Measurements from ENCODE around the gene MCC. TPM values are rescaled to one million over a fixed set of nuclear protein-coding genes. Genes with fewer than 3 reads are reported as not detected.
A peak's percentile ranks its signal among the peaks of the same experiment; 100 is the strongest.

The MCC gene
- total RNA-seq, 1 donor from 2014 or later = 18.9 TPM

- TF ChIP-seq, protein P1, sequence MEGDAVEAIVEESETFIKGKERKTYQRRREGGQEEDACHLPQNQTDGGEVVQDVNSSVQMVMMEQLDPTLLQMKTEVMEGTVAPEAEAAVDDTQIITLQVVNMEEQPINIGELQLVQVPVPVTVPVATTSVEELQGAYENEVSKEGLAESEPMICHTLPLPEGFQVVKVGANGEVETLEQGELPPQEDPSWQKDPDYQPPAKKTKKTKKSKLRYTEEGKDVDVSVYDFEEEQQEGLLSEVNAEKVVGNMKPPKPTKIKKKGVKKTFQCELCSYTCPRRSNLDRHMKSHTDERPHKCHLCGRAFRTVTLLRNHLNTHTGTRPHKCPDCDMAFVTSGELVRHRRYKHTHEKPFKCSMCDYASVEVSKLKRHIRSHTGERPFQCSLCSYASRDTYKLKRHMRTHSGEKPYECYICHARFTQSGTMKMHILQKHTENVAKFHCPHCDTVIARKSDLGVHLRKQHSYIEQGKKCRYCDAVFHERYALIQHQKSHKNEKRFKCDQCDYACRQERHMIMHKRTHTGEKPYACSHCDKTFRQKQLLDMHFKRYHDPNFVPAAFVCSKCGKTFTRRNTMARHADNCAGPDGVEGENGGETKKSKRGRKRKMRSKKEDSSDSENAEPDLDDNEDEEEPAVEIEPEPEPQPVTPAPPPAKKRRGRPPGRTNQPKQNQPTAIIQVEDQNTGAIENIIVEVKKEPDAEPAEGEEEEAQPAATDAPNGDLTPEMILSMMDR (IDR thresholded peaks at IDR 0.05; ENCODE audit: unreplicated experiment) = no peak
- H3K27me3 Mint-ChIP-seq = peaks cover 14% of the 10 kb centered on the region
- peak overlapping the region; percentile 57 for H3K27ac Mint-ChIP-seq
- H3K36me3 Mint-ChIP-seq (ENCODE audit: insufficient read depth) = no peaks in the 10 kb centered on the region
- H3K4me3 Mint-ChIP-seq (ENCODE audit: low read depth) = peak overlapping the region; percentile 94
- no peaks in the 10 kb centered on the region for H3K9me3 Mint-ChIP-seq (ENCODE audit: low read depth)
- DNase-seq (ENCODE audit: low spot score, unreplicated experiment) = no peak
- peaks cover 24% of the 10 kb centered on the region for H3K4me1 Mint-ChIP-seq (ENCODE audit: low read depth)
Observed at GRCh38 chr5:113293068-113293974, 194.9 kb downstream of the MCC start.

DNA sequence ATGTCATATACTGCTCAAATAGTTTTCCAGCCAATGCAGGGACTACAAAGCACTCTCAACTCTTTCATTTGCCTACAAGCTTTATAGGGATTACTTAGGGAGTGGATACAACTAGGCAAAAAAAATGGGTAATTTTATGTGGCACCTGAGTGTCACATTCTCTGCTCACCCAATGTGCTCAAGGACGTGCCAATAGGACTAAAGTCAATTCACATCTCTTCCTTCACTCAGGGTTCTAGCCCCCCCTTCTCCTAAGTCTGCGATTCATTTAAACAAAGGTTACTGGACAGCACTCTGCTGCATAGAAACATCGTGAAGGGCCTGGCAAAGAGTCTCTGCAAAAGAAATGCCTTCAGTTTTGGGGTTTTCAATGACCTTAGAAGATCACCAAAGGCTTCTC is 195.8 kb downstream of the MCC start:
- no peak for DNase-seq (ENCODE audit: low spot score, unreplicated experiment)
- TF ChIP-seq, protein P1 (IDR thresholded peaks at IDR 0.05; ENCODE audit: unreplicated experiment) = no peak
- H3K27ac Mint-ChIP-seq = no peak overlapping the region
- H3K9me3 Mint-ChIP-seq (ENCODE audit: low read depth) = peaks cover 3% of the 10 kb centered on the region
- peaks cover 14% of the 10 kb centered on the region for H3K27me3 Mint-ChIP-seq
- peaks cover 2% of the 10 kb centered on the region for H3K36me3 Mint-ChIP-seq (ENCODE audit: insufficient read depth)
- H3K4me3 Mint-ChIP-seq (ENCODE audit: low read depth) = peak overlapping the region; percentile 94
- peaks cover 24% of the 10 kb centered on the region for H3K4me1 Mint-ChIP-seq (ENCODE audit: low read depth)

DNA sequence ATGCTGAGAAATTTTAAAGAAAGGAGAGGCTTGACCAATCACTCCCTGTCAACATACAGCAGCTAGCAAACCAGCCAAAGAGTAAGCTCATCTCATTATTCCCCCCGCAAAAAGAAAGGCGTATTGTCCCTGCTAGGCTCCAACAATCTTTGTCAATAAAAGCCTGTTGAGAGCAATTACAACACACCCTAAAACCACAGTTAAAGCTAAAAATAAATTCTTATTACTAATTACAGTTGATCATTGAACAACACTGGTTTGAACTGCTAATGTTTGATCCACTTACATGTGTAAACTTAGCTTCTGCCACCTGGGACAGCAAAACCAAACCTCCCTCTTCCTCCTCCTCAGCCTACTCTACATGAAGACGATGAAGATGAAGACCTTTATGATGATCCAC is 204.7 kb downstream of the MCC start:
- TF ChIP-seq, protein P1 (IDR thresholded peaks at IDR 0.05; ENCODE audit: unreplicated experiment) = no peak
- H3K9me3 Mint-ChIP-seq (ENCODE audit: low read depth) = peaks cover 3% of the 10 kb centered on the region
- H3K27me3 Mint-ChIP-seq = no peaks in the 10 kb centered on the region
- peaks cover 27% of the 10 kb centered on the region for H3K4me1 Mint-ChIP-seq (ENCODE audit: low read depth)
- H3K36me3 Mint-ChIP-seq (ENCODE audit: insufficient read depth) = peaks cover 2% of the 10 kb centered on the region
- no peak for DNase-seq (ENCODE audit: low spot score, unreplicated experiment)
- no peak overlapping the region for H3K4me3 Mint-ChIP-seq (ENCODE audit: low read depth)
- no peak overlapping the region for H3K27ac Mint-ChIP-seq

DNA sequence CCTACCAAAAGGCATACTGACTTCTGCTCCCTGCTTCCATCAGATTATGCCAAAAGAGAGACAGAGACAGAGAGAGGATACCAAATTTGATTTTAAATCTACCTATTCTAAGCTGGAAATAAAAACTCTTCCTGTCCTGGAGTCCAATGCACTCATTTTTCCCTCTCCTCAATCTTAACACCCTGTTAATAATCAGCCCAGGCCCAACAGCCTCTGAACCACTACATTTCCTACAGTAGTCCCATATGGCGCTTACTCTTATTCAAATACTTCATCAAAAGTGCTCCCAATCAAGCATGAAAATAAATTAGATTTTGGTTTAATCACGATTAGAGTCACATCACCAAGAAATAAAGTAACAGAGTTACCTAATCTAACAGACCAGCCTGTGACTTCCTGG is 205.8 kb downstream of the MCC start:
- H3K4me1 Mint-ChIP-seq (ENCODE audit: low read depth) = peaks cover 27% of the 10 kb centered on the region
- H3K9me3 Mint-ChIP-seq (ENCODE audit: low read depth) = no peaks in the 10 kb centered on the region
- no peaks in the 10 kb centered on the region for H3K27me3 Mint-ChIP-seq
- TF ChIP-seq, protein P1 (IDR thresholded peaks at IDR 0.05; ENCODE audit: unreplicated experiment) = no peak
- no peak overlapping the region for H3K27ac Mint-ChIP-seq
- DNase-seq (ENCODE audit: low spot score, unreplicated experiment) = no peak
- H3K36me3 Mint-ChIP-seq (ENCODE audit: insufficient read depth) = no peaks in the 10 kb centered on the region
- H3K4me3 Mint-ChIP-seq (ENCODE audit: low read depth) = no peak overlapping the region

DNA sequence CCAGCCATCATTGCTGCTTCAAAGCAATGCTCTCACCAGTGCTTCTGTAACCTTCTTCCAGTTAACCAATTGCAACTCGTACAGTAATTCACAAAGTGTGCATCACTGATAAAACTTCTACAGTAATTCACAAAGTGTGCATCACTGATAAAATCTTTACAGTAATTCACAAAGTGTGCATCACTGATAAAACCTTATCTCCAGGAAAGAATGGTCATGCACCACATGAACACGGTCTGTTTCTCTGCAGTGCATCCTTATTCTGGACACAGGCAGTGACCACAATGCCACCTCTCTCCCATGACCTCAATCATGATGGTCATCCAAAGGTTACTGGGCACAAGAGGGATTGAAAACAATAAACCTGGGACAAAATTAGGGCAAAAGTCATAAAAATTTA is 207.1 kb downstream of the MCC start:
- H3K27me3 Mint-ChIP-seq = no peaks in the 10 kb centered on the region
- H3K4me1 Mint-ChIP-seq (ENCODE audit: low read depth) = peaks cover 22% of the 10 kb centered on the region
- H3K36me3 Mint-ChIP-seq (ENCODE audit: insufficient read depth) = no peaks in the 10 kb centered on the region
- no peak for DNase-seq (ENCODE audit: low spot score, unreplicated experiment)
- no peak overlapping the region for H3K27ac Mint-ChIP-seq
- TF ChIP-seq, protein P1 (IDR thresholded peaks at IDR 0.05; ENCODE audit: unreplicated experiment) = no peak
- no peaks in the 10 kb centered on the region for H3K9me3 Mint-ChIP-seq (ENCODE audit: low read depth)
- no peak overlapping the region for H3K4me3 Mint-ChIP-seq (ENCODE audit: low read depth)

Measured in progenitor cell of endocrine pancreas (in vitro differentiated cells).